Uterus (tissue), 2 donors: ENCODE results near the gene PLOD2.

ENCODE experiments used
- CTCF ChIP-seq, 4 experiments: fragments of 200-600 bp in 2 of 4; fragments of 450-650 bp in 2 of 4; sonication (generic) in 2 of 4; IDR thresholded peaks; one replicate each; pipeline ENCODE4 v1.5.1; 2016 to 2019; ENCODE audit warnings: antibody characterized with exemption in 4 of 4, mild to moderate bottlenecking in 2 of 4, moderate library complexity in 1 of 4
- POLR2A ChIP-seq, 2 donors: fragments of 450-650 bp; IDR thresholded peaks; one replicate each; pipeline ENCODE4 v1.6.1; 2016; ENCODE audit warnings: antibody characterized with exemption in 2 of 2, mild to moderate bottlenecking in 1 of 2, moderate library complexity in 1 of 2

DNA sequence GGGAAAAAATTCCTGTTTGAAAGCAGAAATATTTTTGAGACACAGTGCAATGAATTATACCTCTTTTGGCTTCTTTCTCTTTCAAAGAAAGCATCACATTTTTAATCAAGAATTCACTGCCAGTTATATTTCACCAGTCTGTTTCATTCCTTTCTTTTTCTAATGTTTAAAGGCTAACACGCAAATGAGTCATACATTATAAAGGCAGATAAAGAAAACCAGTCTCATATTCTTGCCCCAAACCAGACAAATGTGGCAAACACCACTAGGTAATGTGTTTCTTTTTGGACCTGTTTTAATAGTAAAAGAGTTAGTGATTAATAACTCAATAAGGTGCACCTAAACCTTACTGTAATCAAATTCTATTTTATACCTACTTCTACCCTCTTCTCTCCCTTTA is 83.8 kb downstream of the PLOD2 start:
- TF ChIP-seq CTCF (IDR thresholded peaks at IDR 0.05): no peak
- no peak for TF ChIP-seq POLR2A (IDR thresholded peaks at IDR 0.05)
